Stimulated activated CD4-positive, alpha-beta T cell treated with anti-CD3 and anti-CD28 coated beads, TNF-alpha, amount 100 ng/mL, for 48 hours (primary cell): ENCODE results near the gene ANKRD37.

ENCODE experiments used
- DNase-seq, 3 donors: peaks; one replicate each; pipeline ENCODE4 v3.0.0-alpha.2; 2020; ENCODE audit warnings: low read depth in 3 of 3

ANKRD37 gene

GRCh38 chr4:185380320-185380719 is 16.3 kb upstream of the ANKRD37 start:
- DNase-seq = no peak

DNA sequence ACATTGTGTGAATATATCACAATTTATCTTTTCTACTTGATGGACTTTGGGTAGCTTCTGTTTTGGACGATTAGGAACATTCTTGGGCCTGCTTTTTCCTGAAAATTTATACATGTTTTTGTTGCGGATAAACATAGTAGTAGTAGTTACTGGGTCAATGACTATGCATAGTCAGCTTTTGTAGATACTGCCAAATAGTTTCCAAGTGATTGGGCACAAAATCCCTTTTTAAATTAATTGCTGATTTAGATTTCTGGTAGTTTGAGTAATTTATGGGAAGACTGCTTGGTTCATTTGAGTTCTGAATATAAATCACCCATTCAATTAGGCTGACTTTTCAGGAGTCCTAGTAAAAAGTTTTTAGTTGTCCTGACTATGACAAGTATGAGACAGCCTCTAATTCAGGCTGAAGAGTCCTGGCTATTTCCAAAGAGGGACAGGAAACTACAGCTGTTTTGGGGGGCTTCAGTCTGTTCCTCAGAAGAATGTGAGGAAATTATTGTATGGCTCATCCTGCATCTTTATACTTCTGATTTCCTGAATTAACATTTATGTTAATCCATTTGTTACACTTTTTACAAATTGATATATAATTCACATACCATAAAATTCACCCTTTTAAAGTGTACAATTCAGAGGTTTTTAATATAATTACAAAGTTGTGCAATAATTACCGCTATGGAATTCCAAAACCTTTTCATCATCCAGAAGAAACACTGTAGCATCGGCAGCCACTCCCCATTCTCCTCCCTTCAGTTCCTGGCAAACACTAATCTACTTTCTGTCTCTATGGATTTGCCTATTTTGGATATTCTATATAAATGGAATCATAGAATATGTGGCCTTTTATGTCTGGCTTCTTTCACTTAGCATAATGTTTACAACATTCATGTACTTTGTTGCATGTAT is 15.1 kb upstream of the ANKRD37 start:
- DNase-seq = no peak

GRCh38 chr4:185382754-185383153 is 13.9 kb upstream of the ANKRD37 start:
- no peak for DNase-seq

- DNase-seq = no peak
Measured at GRCh38 chr4:185383451-185383850, 13.2 kb upstream of the ANKRD37 start.

DNA sequence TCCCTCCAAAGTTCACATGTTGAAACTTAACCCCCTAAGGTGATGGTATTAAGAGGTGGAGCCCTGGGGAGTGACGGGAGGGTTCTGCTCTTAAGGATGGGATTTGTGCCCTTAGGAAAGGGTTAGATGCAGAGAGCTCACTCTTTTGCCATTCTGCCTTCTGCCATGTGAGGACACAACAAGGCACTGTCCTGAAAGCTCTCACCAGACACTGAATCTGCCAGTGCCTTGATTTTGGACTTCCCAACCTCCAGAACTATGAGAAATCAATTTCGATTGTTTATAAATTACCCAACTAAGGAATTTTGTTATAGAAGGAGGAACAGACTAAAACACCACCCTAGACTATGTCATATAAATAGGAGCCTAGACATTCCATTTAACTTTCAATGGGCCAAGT is 12.6 kb upstream of the ANKRD37 start:
- no peak for DNase-seq

DNA sequence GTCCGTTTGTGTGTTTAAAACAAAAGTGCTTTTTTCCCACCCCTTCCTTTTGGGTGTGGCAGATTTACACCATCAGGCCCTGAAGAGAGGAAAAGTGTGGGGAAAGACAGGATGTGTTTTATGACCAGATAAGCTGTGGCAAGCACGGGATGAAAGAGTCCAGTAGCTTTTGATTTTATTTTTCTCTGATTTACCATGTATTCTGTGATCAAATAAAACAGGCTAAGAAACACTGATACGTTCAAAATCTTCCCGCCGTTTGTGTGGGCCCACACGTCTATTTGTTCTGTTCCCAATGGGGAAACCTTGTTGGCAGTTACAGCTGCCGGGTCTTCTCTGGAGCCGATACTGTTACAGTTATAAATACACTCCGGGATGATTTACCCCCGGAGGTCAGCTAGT is 11.7 kb upstream of the ANKRD37 start:
- DNase-seq = no peak

DNA sequence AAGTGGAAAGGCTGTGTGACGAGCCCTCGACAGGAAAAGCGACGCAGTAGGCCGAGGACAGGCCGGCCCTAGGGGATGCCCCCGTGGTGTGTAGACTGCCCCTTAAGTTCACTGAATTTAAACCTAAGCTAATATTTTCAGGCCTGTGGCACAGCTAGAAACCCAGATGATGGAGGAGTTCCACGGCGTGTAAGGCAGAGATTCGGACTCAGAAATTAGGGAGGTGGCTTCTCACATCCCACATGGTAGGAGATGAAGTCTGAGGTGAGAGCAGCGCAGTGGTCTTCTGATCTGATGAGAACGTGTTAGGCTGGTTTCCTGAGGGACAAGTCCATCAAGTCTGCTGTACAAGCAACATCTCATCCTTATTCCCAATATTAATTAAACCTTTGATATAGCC is 8.7 kb upstream of the ANKRD37 start:
- DNase-seq = no peak

GRCh38 chr4:185390941-185391340 is 5.7 kb upstream of the ANKRD37 start:
- DNase-seq = no peak

DNA sequence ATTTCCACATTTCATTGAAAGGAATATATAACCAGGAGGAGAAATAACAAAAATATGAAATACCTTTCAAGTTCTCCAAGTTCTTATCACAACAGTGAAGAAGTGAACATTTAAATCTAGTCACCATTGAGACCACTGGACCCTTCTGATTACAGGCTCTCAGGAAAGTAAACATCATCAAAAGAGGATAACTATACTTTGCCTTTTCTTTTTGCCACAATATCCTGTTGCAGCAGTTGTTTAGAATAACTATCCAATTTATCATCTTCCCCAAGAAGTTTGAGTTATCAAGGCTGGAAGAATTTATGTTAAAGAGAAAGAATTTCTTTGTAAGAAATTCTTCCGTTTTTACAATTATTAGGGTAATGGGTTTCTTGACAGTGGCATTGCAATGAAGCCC is 4.5 kb upstream of the ANKRD37 start:
- DNase-seq = no peak

DNA sequence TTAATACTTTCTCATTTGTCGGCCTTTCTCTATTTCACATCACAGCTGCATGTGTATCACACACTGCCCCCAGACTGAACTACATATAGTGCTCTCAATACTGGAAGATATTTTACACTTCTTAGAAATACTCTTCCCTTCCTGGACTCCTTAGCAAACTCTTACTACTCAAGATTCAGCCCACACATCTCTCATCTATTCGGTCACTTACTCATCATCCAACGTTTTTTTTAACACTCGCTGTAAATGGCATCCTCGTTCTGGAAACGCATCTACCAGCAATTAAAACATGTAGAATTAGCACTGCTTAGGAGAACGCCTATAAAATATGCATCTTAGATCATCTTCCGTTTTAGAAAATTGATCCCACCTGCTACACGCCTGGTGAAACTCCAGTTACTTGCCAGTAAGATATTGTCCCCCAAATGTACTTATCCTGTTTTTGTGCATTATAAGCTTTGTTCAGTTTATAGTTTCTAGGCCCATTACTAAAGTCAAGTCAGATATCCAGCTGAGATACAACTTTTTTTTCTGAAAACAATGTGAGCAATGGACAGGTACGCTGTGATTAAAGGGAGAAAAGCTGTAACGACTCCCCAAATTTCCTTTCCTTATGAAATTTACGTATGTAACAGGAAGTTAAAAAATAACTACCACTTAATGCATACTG is 1.9 kb upstream of the ANKRD37 start:
- no peak for DNase-seq

DNA sequence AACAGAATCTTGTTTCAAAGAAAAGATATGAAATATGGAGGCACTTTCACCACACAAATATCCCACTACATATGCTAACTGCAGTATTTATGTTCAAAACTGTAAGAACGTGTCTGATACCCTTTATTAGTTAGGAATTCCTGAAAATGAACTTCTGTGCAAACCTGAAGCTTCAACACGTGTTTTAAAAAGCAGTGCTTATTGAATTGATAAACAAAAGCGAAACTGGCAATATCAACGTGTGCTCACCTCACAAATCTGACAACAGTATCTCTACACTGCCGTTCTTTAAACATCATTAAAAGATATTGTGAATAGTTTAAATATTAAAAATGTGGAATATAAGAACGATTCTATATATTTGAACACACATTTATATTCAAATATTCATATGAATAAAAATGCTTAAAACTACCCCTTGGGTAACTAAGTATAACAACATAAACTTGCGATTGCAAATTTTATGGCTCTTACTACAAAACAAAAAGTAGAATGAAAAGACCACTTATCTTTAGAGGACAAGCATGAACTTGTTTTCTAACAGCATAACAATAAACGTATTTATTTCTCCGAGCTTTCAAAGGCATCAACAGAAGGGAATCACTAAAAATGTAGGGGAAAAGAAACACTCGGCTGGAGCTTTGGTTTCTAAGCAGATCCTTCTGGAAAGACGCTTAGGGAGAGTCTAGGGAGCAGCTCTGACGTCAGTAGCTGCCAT is 1.2 kb upstream of the ANKRD37 start, which contains the start of gene LRP2BP:
Gene LRP2BP (minus strand): TSS at position 687 of the 718 bp plus-strand sequence. CDS start 17,738 bp downstream, outside the sequence.
- no peak for DNase-seq

GRCh38 chr4:185395956-185396723 is 501 bp upstream of the ANKRD37 start:
- DNase-seq = peak; percentile 88 to 95 (median 94)

- DNase-seq = no peak
Measured at GRCh38 chr4:185398618-185399017, 2.0 kb downstream of the ANKRD37 start.

DNA sequence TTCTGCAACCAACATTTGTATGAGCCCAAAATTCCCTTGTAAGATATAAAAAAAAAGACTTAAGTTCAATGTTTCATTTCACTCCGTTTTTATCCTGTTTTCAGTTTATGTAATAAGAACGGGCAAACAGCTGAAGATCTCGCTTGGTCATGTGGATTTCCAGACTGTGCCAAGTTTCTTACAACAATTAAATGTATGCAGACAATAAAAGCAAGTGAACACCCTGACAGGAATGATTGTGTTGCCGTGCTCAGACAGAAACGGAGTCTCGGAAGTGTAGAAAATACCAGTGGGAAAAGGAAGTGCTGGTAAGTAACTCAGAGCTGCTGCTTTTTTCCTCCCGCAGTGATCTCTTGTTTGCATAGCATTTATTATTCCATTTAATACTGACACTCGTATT is 2.8 kb downstream of the ANKRD37 start:
- no peak for DNase-seq

- DNase-seq = no peak
Measured at GRCh38 chr4:185404031-185404430, 7.4 kb downstream of the ANKRD37 start.

- DNase-seq = no peak
Measured at GRCh38 chr4:185405296-185405999, 8.8 kb downstream of the ANKRD37 start.

- DNase-seq = no peak
Measured at GRCh38 chr4:185408432-185408831, 11.8 kb downstream of the ANKRD37 start.

DNA sequence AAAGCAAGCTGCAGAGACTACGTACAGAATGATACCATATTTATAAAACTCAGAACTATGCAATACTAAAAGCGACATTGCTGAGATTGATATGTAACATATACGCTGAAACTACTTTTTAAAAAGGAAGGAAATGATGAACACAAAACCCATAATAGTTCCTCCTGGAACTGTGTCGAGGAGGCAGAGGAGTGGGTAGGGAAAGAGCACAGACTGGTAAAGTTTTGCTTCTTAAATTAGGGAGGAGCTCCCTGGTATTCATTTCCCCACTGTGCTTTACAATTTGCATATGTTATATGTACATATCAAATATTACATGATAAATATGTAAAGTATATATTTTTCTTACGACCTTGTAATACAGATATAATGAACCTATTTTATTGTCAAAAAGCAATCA is 15.2 kb downstream of the ANKRD37 start:
- DNase-seq = no peak

- no peak for DNase-seq
Measured at GRCh38 chr4:185412412-185412811, 15.8 kb downstream of the ANKRD37 start.

- DNase-seq = no peak
Measured at GRCh38 chr4:185416955-185417354, 20.3 kb downstream of the ANKRD37 start.
